ENCODE data around the gene NOPCHAP1.

- TF ChIP-seq GATA3 (IDR thresholded peaks at IDR 0.05; ENCODE audit: low read depth, low read length) = no peak
- no peak for TF ChIP-seq GATA2 (IDR thresholded peaks at IDR 0.05; ENCODE audit: low read depth, low read length)
These were observed 47.7 kb downstream of the NOPCHAP1 start for GRCh38 chr12:105033851-105034250.
